B cell (primary cell): Measurements from ENCODE around the gene PROP1.

ENCODE experiments used
- CTCF ChIP-seq: fragments of 200-600 bp; IDR thresholded peaks from one replicate; pipeline ENCODE4 v1.8.0; 2022; ENCODE audit warnings: antibody characterized with exemption, mild to moderate bottlenecking
- EZH2 ChIP-seq: IDR thresholded peaks from 2 replicates; pipeline ENCODE4 v1.6.1; 2012; ENCODE audit warnings: borderline replicate concordance, low read depth, mild to moderate bottlenecking, moderate library complexity, low read length; ENCODE audit not compliant: insufficient read depth, poor library complexity, severe bottlenecking

GRCh38 chr5:177964471-177964870 lies 31.6 kb downstream of the PROP1 start:
- TF ChIP-seq CTCF = no peak
- no peak for TF ChIP-seq EZH2
